Naive thymus-derived CD4-positive, alpha-beta T cell (primary cell): ENCODE results near the gene FBXL16. TPM values are rescaled to one million over a fixed set of nuclear protein-coding genes. Genes with fewer than 3 reads are reported as not detected.
A peak's percentile ranks its signal among the peaks of the same experiment; 100 is the strongest.

Experiments used
- ATAC-seq: fragments of 150-1000 bp; cut with Tn5 transposase; 2 replicates; pipeline ENCODE4 v1.10.0; 2021; ENCODE audit warnings: mild to moderate bottlenecking, moderate library complexity
- CTCF ChIA-PET: fragments of 350-600 bp; sonication (Branson Sonifier 250); formaldehyde crosslinking; loops from one replicate; lab custom pipeline; 2021; ENCODE audit warnings: antibody characterized with exemption; lab: Charles Lee
- POLR2A ChIA-PET: fragments of 350-600 bp; sonication (Branson Sonifier 250); formaldehyde crosslinking; loops from one replicate; lab custom pipeline; 2021; ENCODE audit warnings: antibody characterized with exemption, inconsistent platforms; lab: Charles Lee
- DNase-seq, 9 donors: peaks; one replicate each; pipeline versions ENCODE4 v3.0.0 to v3.0.0-alpha.2; 2020 to 2022; ENCODE audit warnings: mixed read lengths in 1 of 9
- H3K27ac ChIP-seq: one replicate; pipeline ENCODE4 v1.7.0; 2013; ENCODE audit warnings: mild to moderate bottlenecking, low read depth, low read length, moderate library complexity
- H3K27me3 ChIP-seq, 2 donors: one replicate each; pipeline ENCODE4 v1.7.0; 2013; ENCODE audit warnings: low read length in 2 of 2, mild to moderate bottlenecking in 2 of 2, moderate library complexity in 2 of 2; ENCODE audit not compliant: control insufficient read depth in 2 of 2, insufficient read depth in 2 of 2
- H3K36me3 ChIP-seq, 3 experiments: 1 replicate in 2 of 3; 2 replicates in 1 of 3; pipeline ENCODE4 v1.7.0; 2013; ENCODE audit warnings: low read length in 3 of 3, mild to moderate bottlenecking in 3 of 3, moderate library complexity in 1 of 3; ENCODE audit not compliant: insufficient read depth in 3 of 3, control insufficient read depth in 2 of 3
- H3K4me1 ChIP-seq, 2 donors: one replicate each; pipeline ENCODE4 v1.7.0; 2013; ENCODE audit warnings: low read length in 2 of 2, mild to moderate bottlenecking in 2 of 2, moderate library complexity in 1 of 2; ENCODE audit not compliant: control insufficient read depth in 2 of 2, insufficient read depth in 2 of 2
- H3K4me3 ChIP-seq: 2 replicates; pipeline ENCODE4 v1.7.0; 2013; ENCODE audit warnings: mild to moderate bottlenecking, low read length
- H3K9me3 ChIP-seq, 3 experiments: 1 replicate in 2 of 3; 2 replicates in 1 of 3; pipeline ENCODE4 v1.7.0; 2013; ENCODE audit warnings: low read length in 3 of 3; ENCODE audit not compliant: control insufficient read depth in 2 of 3
- H3K27ac Mint-ChIP-seq, 9 donors: one replicate each; pipeline ENCODE4 v1.8.0; 2020 to 2022; ENCODE audit warnings: mixed read lengths in 9 of 9, mild to moderate bottlenecking in 8 of 9, moderate library complexity in 5 of 9, inconsistent platforms in 2 of 9
- H3K27me3 Mint-ChIP-seq, 5 donors: one replicate each; pipeline ENCODE4 v1.8.0; 2021 to 2022; ENCODE audit warnings: mixed read lengths in 5 of 5, mild to moderate bottlenecking in 1 of 5
- H3K36me3 Mint-ChIP-seq, 5 donors: one replicate each; pipeline ENCODE4 v1.8.0; 2020 to 2022; ENCODE audit warnings: mixed read lengths in 5 of 5, mild to moderate bottlenecking in 3 of 5, inconsistent platforms in 1 of 5
- H3K4me1 Mint-ChIP-seq, 7 donors: one replicate each; pipeline ENCODE4 v1.8.0; 2020 to 2022; ENCODE audit warnings: mixed read lengths in 7 of 7, mild to moderate bottlenecking in 3 of 7, inconsistent platforms in 1 of 7
- H3K4me3 Mint-ChIP-seq, 10 donors: one replicate each; pipeline ENCODE4 v1.8.0; 2020 to 2022; ENCODE audit warnings: mild to moderate bottlenecking in 10 of 10, mixed read lengths in 10 of 10, moderate library complexity in 6 of 10, inconsistent platforms in 2 of 10
- H3K9me3 Mint-ChIP-seq, 11 donors: one replicate each; pipeline ENCODE4 v1.8.0; 2020 to 2022; ENCODE audit warnings: mixed read lengths in 11 of 11, mild to moderate bottlenecking in 4 of 11, inconsistent platforms in 1 of 11, moderate library complexity in 1 of 11
- intact Hi-C, 2 donors: fragments of 100-400 bp; cut with micrococcal nuclease; formaldehyde crosslinking; loops; one replicate each; pipeline ENCODE4 v1.15.1; 2023
- polyA plus RNA-seq, 2 donors: library from polyadenylated mRNA; unstranded; fragments of 300-500 nt; fragmentation: Illumina TruSeq; gene quantifications; one replicate each; pipeline ENCODE4 v1.2.3, GENCODE V29; 2021
- total RNA-seq, 6 experiments: library from RNA in 5 of 6; stranded (reverse) in 5 of 6; gene quantifications; 1 replicate in 5 of 6; 2 replicates in 1 of 6; pipeline ENCODE4 v1.2.3 and lab custom pipeline; 2021 to 2026

Gene FBXL16
- total and polyA plus RNA-seq, 7 experiments from 2014 or later: 11.1 to 45.4 (median 18.0) TPM

- Histone ChIP-seq H3K4me1 (peaks cover 17 to 25% of the 10 kb centered on the region in 2 donors), H3K4me3 (peak overlapping the region; percentile 62), H3K27ac (peak overlapping the region; percentile 60), H3K9me3 (no peaks in the 10 kb centered on the region), H3K27me3 (no peaks in the 10 kb centered on the region), H3K36me3 (no peaks in the 10 kb centered on the region)
- H3K27me3 Mint-ChIP-seq: peaks cover 0 to 18% (median 0%) of the 10 kb centered on the region in 5 donors
- H3K4me3 Mint-ChIP-seq: peak overlapping the region; percentile 72 to 92 (median 82)
- H3K36me3 Mint-ChIP-seq: no peaks in the 10 kb centered on the region
- peak in 2 of 9 donors; percentile 33 to 55 for DNase-seq
- H3K27ac Mint-ChIP-seq: peak overlapping the region in 7 of 9 donors; percentile 33 to 67 (median 53)
- CTCF ChIA-PET: interaction anchor here (0.6 to 1.5 kb wide), 5 partner anchors 8 to 65 kb away, joined by 3 to 4 read pairs (median 3); no protein-coding TSS in a partner anchor
- POLR2A ChIA-PET: interaction anchor here (0.6 to 2.2 kb wide), 13 partner anchors 10 to 40 kb away, joined by 3 to 11 read pairs (median 3); partner anchors contain the start of genes CIAO3, STUB1 and WDR24
- H3K9me3 Mint-ChIP-seq: no peaks in the 10 kb centered on the region
- intact Hi-C loops: no loop called here
- ATAC-seq: peak; percentile 10
- H3K4me1 Mint-ChIP-seq: peaks cover 0 to 30% (median 17%) of the 10 kb centered on the region in 7 donors
Observed at GRCh38 chr16:720447-720989, 14.9 kb upstream of the FBXL16 start.

- no peak for ATAC-seq
- Histone ChIP-seq H3K4me1 (peaks cover 17 to 25% of the 10 kb centered on the region in 2 donors), H3K36me3 (no peaks in the 10 kb centered on the region), H3K27ac (peak overlapping the region; percentile 60), H3K9me3 (no peaks in the 10 kb centered on the region), H3K4me3 (peak overlapping the region; percentile 62), H3K27me3 (no peaks in the 10 kb centered on the region)
- no peaks in the 10 kb centered on the region for H3K36me3 Mint-ChIP-seq
- peaks cover 0 to 18% (median 0%) of the 10 kb centered on the region in 5 donors for H3K27me3 Mint-ChIP-seq
- CTCF ChIA-PET: interaction anchor here (0.6 to 1.5 kb wide), 4 partner anchors 9 to 65 kb away, joined by 3 to 4 read pairs (median 3); no protein-coding TSS in a partner anchor
- H3K9me3 Mint-ChIP-seq: no peaks in the 10 kb centered on the region
- peaks cover 0 to 30% (median 17%) of the 10 kb centered on the region in 7 donors for H3K4me1 Mint-ChIP-seq
- intact Hi-C loops: loop anchor here in 1 of 2 donors (10.0 kb wide), 1 partner anchor 255 kb away; the partner anchor contains the start of gene LMF1
- POLR2A ChIA-PET: interaction anchor here (0.6 to 2.2 kb wide), 11 partner anchors 9 to 1542 kb away, joined by 3 to 11 read pairs (median 3); partner anchors contain the start of genes CIAO3 and STUB1
- H3K4me3 Mint-ChIP-seq: peak overlapping the region; percentile 72 to 92 (median 82)
- DNase-seq: no peak
- peak overlapping the region in 7 of 9 donors; percentile 33 to 67 (median 53) for H3K27ac Mint-ChIP-seq
Observed at GRCh38 chr16:719815-720446, 14.3 kb upstream of the FBXL16 start.

GRCh38 chr16:718922-719321, 13.3 kb upstream of the FBXL16 start:
- H3K27me3 Mint-ChIP-seq: peaks cover 0 to 22% (median 0%) of the 10 kb centered on the region in 5 donors
- no peaks in the 10 kb centered on the region for H3K9me3 Mint-ChIP-seq
- Histone ChIP-seq H3K4me3 (no peak overlapping the region), H3K4me1 (peaks cover 17 to 25% of the 10 kb centered on the region in 2 donors), H3K9me3 (no peaks in the 10 kb centered on the region), H3K27ac (no peak overlapping the region), H3K27me3 (no peaks in the 10 kb centered on the region), H3K36me3 (no peaks in the 10 kb centered on the region)
- intact Hi-C loops: loop anchor here in 1 of 2 donors (10.0 kb wide), 1 partner anchor 256 kb away; the partner anchor contains the start of gene LMF1
- peaks cover 0 to 30% (median 17%) of the 10 kb centered on the region in 7 donors for H3K4me1 Mint-ChIP-seq
- ChIA-PET POLR2A (interaction anchor here (1.1 to 1.7 kb wide), 2 partner anchors 9 to 23 kb away, joined by 5 to 11 read pairs; partner anchors contain the start of gene HAGHL), CTCF (interaction anchor here (1.5 kb wide), 1 partner anchor 8 kb away, joined by 3 read pairs; no protein-coding TSS in a partner anchor)
- H3K4me3 Mint-ChIP-seq: peak overlapping the region in 9 of 10 donors; percentile 27 to 87 (median 51)
- DNase-seq (no peak), ATAC-seq (no peak)
- H3K36me3 Mint-ChIP-seq: no peaks in the 10 kb centered on the region
- H3K27ac Mint-ChIP-seq: peak overlapping the region in 4 of 9 donors; percentile 5 to 74 (median 58)

GRCh38 chr16:718389-718788, 12.8 kb upstream of the FBXL16 start:
- H3K9me3 Mint-ChIP-seq: no peaks in the 10 kb centered on the region
- peak overlapping the region in 4 of 10 donors; percentile 51 to 87 (median 65) for H3K4me3 Mint-ChIP-seq

DNA sequence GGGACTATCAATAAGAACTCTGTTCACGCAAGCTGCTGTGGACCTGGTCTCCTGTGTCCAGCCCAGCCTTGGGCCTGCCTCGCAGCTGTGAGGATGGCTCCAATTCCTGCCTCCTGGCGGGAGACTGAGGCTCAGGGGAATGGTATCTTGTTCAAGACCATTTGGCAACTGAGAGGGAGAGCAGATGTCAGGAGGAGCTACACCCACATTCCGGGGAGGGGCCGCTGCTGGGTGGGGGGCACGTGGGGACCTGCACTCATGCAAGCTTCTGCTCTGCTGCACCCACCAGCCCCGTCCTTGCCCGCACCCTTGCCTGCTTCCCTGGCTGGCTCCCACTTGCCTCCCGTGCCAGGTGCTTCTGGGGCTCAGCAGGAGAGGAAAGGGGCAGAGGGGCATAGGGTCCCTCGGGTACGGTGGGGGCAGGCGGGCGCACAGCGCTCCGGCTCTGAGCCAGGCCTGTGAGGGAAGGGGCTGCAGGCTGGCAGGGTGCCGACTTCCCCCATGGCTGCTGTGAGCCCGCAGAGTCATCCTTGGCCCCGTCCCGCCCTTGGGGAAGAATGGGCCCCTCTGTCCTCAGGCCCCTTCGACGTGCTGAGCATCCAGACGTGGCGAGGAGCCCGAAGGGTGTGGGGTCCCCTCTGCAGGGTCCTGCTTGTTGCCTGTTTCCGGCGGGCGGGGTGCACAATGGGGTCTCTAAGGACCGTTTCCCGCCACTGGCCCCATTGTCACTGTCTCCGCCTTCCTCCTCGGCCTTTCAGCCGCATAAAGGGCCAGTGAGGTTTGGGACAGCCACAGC, 12.0 kb upstream of the FBXL16 start:
- Histone ChIP-seq H3K4me1 (peaks cover 17 to 25% of the 10 kb centered on the region in 2 donors), H3K27me3 (no peaks in the 10 kb centered on the region), H3K9me3 (no peaks in the 10 kb centered on the region), H3K36me3 (no peaks in the 10 kb centered on the region), H3K4me3 (no peak overlapping the region), H3K27ac (no peak overlapping the region)
- ATAC-seq (no peak), DNase-seq (no peak)
- intact Hi-C loops: loop anchor here in 1 of 2 donors (10.0 kb wide), 1 partner anchor 257 kb away; the partner anchor contains the start of gene LMF1
- no peaks in the 10 kb centered on the region for H3K36me3 Mint-ChIP-seq
- CTCF ChIA-PET: interaction anchor here (0.9 kb wide), 2 partner anchors 8 to 15 kb away, joined by 3 read pairs; partner anchors contain the start of gene CCDC78
- no peak overlapping the region for H3K27ac Mint-ChIP-seq
- POLR2A ChIA-PET: interaction anchor here (0.6 kb wide), 2 partner anchors 12 kb away, joined by 3 read pairs; no protein-coding TSS in a partner anchor
- peaks cover 0 to 30% (median 3%) of the 10 kb centered on the region in 5 donors for H3K27me3 Mint-ChIP-seq
- H3K9me3 Mint-ChIP-seq: no peaks in the 10 kb centered on the region
- H3K4me3 Mint-ChIP-seq: no peak overlapping the region
- peaks cover 0 to 27% (median 18%) of the 10 kb centered on the region in 7 donors for H3K4me1 Mint-ChIP-seq

More at GRCh38 chr16:718389-718788, 12.8 kb upstream of the FBXL16 start:
- ChIA-PET CTCF (no interaction called here), POLR2A (interaction anchor here (0.6 to 1.1 kb wide), 2 partner anchors 9 to 11 kb away, joined by 3 to 5 read pairs; partner anchors contain the start of gene HAGHL)
- intact Hi-C loops: loop anchor here in 1 of 2 donors (10.0 kb wide), 1 partner anchor 256 kb away; the partner anchor contains the start of gene LMF1
- Histone ChIP-seq H3K27ac (no peak overlapping the region), H3K36me3 (no peaks in the 10 kb centered on the region), H3K9me3 (no peaks in the 10 kb centered on the region), H3K27me3 (no peaks in the 10 kb centered on the region), H3K4me1 (peaks cover 17 to 25% of the 10 kb centered on the region in 2 donors), H3K4me3 (no peak overlapping the region)
- Mint-ChIP-seq H3K27me3 (peaks cover 0 to 26% (median 0%) of the 10 kb centered on the region in 5 donors), H3K4me1 (peaks cover 0 to 30% (median 17%) of the 10 kb centered on the region in 7 donors), H3K36me3 (no peaks in the 10 kb centered on the region), H3K27ac (no peak overlapping the region)
- ATAC-seq: no peak
- no peak for DNase-seq
